HFF-Myc (cell line): Measurements from ENCODE around the gene NPRL2.

Experiments
- DNase-seq: peaks from one replicate; pipeline ENCODE4 v3.0.0-alpha.2; 2011; ENCODE audit warnings: low read depth; ENCODE audit errors: extremely low read depth
- H3K4me3 ChIP-seq: replicated peaks from 2 replicates; pipeline ENCODE4 v1.5.1; 2011; ENCODE audit warnings: low read depth, mild to moderate bottlenecking, control low read depth, low read length
- TF ChIP-seq, protein P1 (sequence below): IDR thresholded peaks from 2 replicates; pipeline ENCODE4 v1.5.1; 2012; ENCODE audit warnings: mild to moderate bottlenecking, low read depth, low read length, control low read depth; ENCODE audit errors: missing control alignments

The NPRL2 gene

DNA sequence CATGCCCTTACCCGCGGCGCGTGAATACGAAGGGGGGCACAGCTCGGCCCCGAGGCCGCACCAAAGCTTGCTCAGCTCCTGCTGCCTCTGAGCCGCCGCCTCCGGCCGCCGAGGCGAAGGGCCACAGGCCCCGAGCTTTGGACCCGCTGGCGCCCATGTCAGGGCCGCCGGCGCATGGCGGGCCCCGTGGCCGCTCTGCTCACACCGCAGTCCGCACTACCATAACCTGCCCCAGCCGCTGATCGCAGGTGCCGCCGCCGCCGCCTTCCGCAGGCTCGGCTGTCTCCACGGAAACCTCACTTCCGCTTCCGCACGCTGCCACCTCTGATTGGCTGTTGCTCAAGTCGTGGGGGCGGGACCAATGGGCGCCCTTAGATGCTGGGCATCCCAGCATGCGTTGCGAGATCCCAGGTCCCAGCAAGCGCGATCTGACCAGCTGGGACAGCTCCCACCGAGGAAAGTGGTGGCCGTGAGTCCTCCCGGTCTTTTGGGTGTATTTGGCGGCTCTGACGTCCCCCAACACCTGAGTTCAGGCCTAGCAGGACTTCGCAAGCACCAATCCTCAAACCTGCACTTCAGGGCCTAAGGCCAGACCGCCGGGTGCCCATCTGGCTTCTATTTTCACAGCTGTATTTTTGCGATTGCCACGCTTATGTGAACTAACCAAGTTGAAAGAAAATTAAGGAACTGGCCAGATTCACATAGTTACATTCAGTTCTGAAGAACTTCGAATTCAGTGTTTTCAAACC is 22.5 kb downstream of the NPRL2 start, which contains the start of gene TUSC2:
Gene TUSC2 (minus strand): TSS at position 281 of the 749 bp plus-strand sequence. CDS start 124 bp downstream, at position 157.
- TF ChIP-seq, protein P1, sequence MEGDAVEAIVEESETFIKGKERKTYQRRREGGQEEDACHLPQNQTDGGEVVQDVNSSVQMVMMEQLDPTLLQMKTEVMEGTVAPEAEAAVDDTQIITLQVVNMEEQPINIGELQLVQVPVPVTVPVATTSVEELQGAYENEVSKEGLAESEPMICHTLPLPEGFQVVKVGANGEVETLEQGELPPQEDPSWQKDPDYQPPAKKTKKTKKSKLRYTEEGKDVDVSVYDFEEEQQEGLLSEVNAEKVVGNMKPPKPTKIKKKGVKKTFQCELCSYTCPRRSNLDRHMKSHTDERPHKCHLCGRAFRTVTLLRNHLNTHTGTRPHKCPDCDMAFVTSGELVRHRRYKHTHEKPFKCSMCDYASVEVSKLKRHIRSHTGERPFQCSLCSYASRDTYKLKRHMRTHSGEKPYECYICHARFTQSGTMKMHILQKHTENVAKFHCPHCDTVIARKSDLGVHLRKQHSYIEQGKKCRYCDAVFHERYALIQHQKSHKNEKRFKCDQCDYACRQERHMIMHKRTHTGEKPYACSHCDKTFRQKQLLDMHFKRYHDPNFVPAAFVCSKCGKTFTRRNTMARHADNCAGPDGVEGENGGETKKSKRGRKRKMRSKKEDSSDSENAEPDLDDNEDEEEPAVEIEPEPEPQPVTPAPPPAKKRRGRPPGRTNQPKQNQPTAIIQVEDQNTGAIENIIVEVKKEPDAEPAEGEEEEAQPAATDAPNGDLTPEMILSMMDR = no peak

DNA sequence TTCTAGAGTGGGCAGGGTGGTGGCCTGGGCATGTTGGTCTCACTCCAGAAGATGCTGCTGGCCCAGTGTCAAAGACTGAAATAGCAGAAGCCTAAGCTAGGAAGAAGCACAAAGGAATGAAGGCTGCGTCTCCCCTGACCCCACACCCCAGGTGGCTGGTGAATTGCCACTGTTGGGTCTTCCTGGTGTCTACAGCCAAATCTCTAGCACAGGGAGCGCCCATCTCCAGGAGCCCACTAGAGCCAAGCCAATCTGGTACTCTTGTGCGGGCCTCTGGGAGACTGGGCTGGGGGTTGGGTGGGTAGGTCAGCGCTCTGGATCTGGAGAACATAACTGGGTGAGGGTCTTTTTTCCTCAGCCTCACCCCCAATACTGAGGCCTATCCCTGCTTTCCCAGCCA is 23.4 kb downstream of the NPRL2 start:
- TF ChIP-seq, protein P1 = no peak
- H3K4me3 ChIP-seq = peak overlapping the region; percentile 94
- no peak for DNase-seq

More for the DNA sequence above, 22.5 kb downstream of the NPRL2 start, which contains the start of gene TUSC2:
- no peak for DNase-seq
- H3K4me3 ChIP-seq = peak within 1 kb of the TSS; percentile 94

DNA sequence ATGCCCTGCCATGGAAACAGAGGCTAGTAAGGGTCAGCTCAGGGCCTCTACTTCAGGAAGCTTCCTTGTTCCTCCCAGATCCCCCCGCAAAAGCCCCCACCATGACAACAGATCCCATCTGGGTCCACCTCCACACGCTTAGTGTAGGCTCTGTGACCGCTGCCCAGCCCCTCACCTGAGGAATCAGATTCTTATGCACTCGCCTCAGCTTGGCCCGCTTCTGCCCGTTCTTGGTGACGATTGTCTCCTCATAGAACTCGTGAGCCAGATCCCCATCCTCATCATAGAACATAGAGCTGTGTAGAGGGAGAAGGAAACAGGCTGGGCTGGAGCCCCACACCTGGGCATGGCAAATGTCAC is 24.4 kb downstream of the NPRL2 start:
- H3K4me3 ChIP-seq = no peak overlapping the region
- no peak for DNase-seq
- TF ChIP-seq, protein P1 = no peak

DNA sequence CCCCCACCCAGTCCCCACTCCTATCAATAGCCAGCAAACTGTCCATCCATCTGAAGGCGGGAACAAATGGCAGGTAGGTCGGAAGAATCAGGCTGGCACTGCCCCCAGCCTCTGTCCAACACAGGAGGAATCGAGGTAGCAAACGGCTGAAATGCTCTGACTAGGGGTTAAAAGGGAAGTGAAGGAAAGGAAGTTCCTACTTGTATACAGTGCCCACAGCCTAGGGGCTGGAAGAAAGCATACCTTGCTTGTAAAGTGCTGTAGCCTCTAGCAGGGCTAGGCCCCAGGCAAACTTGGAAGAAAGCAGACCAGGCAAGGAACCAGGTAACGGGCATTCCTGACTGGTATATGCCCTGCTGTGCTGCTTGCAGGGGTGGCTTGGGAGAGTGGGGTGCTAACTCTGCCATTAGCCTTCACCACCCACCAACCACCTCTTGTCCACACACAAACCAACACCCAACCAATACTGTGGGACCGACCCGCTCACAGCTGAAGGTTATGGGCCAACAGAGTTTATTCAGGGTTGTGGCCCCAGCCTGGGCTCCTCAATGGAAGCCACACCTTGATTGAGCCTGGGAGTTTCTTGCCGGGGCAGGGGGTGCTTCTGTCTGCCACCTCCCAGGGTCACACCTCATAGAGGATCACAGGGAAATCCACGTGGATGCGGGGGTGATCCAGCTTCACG is 24.9 kb downstream of the NPRL2 start:
- TF ChIP-seq, protein P1 = no peak
- no peak for DNase-seq
- H3K4me3 ChIP-seq = no peak overlapping the region

DNA sequence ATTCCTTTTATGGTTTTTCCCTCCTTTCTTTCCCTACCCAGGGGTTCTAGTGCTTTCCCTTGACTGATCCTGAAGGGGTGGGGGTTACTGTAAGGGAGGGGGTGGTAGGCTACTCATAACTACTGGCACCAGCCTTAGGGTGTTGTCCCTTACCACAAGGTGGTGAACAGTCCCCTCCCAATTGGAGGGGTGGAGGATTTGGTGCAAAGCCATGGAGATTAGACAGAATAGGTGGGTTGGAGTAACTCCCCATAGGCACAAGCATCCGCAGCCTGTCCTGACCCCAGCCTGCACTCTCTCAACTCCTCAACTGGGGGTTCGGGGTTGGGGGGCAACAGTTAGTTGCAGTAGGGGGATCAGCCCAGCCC is 25.5 kb downstream of the NPRL2 start:
- no peak for DNase-seq
- H3K4me3 ChIP-seq = no peak overlapping the region
- TF ChIP-seq, protein P1 = no peak

DNA sequence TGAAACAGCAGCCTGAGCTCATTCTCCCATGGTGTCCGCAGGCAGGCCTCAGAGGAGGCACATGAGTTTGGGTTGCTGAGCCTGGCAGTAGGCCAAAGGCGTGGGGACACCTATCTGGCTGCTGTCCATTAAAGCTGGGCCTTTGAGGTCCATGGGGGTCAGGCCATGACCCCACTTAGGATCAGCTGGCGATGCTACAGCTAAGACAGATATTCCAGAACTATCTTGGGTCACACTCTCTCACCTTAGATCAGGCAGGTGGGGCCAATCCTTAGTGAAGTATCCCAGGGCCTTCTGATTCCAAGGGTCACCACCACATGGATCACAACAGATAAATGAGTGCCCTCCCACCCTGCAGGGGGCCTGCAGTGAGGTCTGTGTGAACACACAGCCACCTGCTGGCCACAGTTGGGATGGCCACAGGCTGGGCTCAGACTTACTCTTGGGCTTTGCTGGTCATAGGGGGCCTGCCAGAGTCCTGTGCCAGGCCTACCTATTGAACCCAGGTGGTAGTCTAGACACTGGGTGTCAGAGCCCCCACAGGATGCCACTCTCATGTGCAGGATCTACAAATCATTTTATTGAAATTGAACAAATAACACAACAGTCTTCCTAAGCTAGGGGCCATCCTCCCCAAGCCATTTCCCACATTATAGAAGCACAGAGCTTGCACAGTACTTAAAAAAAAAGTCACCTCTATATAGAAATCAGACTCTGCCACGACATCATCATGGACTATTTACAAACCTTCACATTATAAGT is 26.0 kb downstream of the NPRL2 start:
- TF ChIP-seq, protein P1 = peak; percentile 89
- no peak for DNase-seq
- H3K4me3 ChIP-seq = no peak overlapping the region
